Mononuclear cell (primary cell): ENCODE measurements around the gene KCTD2. TPM values are rescaled to one million over a fixed set of nuclear protein-coding genes. Genes with fewer than 3 reads are reported as not detected.
"Not testable (repeated sequence)": the region's sequence is repeated elsewhere in the genome, so short reads cannot be mapped to it uniquely, and the experiment has no call there.

Experiments
- H3K27me3 ChIP-seq: 2 replicates; pipeline ENCODE4 v1.6.0; 2011; ENCODE audit warnings: low read length, control low read depth; ENCODE audit not compliant: insufficient read depth
- H3K4me1 ChIP-seq: 2 replicates; pipeline ENCODE4 v1.5.1; 2011; ENCODE audit warnings: mild to moderate bottlenecking, low read length, control low read depth; ENCODE audit not compliant: insufficient read depth
- H3K4me3 ChIP-seq: 2 replicates; pipeline ENCODE4 v1.5.1; 2011; ENCODE audit warnings: mild to moderate bottlenecking, low read length, moderate library complexity
- H3K9me3 ChIP-seq: 2 replicates; pipeline ENCODE4 v1.5.1; 2011; ENCODE audit warnings: low read depth, mild to moderate bottlenecking, control low read depth, low read length
- total RNA-seq: library from RNA; depleted of rRNA; stranded (reverse); fragments of >200 nt; gene quantifications from one replicate; pipeline ENCODE4 v1.2.3, GENCODE V29; 2012

KCTD2 gene
- total RNA-seq, 1 donor: 18.6 TPM

GRCh38 chr17:75072909-75073308 lies 25.9 kb downstream of the KCTD2 start:
- H3K4me3 ChIP-seq, H3K9me3 ChIP-seq, H3K27me3 ChIP-seq: not testable (repeated sequence)
- peaks cover 25% of the 10 kb centered on the region for H3K4me1 ChIP-seq

- Histone ChIP-seq H3K27me3 (no peaks in the 10 kb centered on the region), H3K4me3 (no peak overlapping the region), H3K4me1 (peaks cover 32% of the 10 kb centered on the region), H3K9me3 (no peaks in the 10 kb centered on the region)
Measured at GRCh38 chr17:75073618-75074047, 26.6 kb downstream of the KCTD2 start.

- Histone ChIP-seq H3K4me3 (no peak overlapping the region), H3K4me1 (peaks cover 32% of the 10 kb centered on the region), H3K9me3 (no peaks in the 10 kb centered on the region), H3K27me3 (no peaks in the 10 kb centered on the region)
Measured at GRCh38 chr17:75074532-75074931, 27.5 kb downstream of the KCTD2 start.

- H3K9me3 ChIP-seq: no peaks in the 10 kb centered on the region
- H3K4me1 ChIP-seq: peaks cover 35% of the 10 kb centered on the region
- no peaks in the 10 kb centered on the region for H3K27me3 ChIP-seq
- H3K4me3 ChIP-seq: no peak overlapping the region
Measured at GRCh38 chr17:75075597-75076336, 28.7 kb downstream of the KCTD2 start.

GRCh38 chr17:75077072-75077495 lies 30.1 kb downstream of the KCTD2 start:
- Histone ChIP-seq H3K4me3 (peak overlapping the region; percentile 4), H3K27me3 (no peaks in the 10 kb centered on the region), H3K4me1 (peaks cover 40% of the 10 kb centered on the region), H3K9me3 (no peaks in the 10 kb centered on the region)

- Histone ChIP-seq H3K27me3 (no peaks in the 10 kb centered on the region), H3K4me3 (peak overlapping the region; percentile 4), H3K4me1 (peaks cover 40% of the 10 kb centered on the region), H3K9me3 (no peaks in the 10 kb centered on the region)
Measured at GRCh38 chr17:75077496-75078283, 30.7 kb downstream of the KCTD2 start.

- Histone ChIP-seq H3K4me3 (no peak overlapping the region), H3K4me1 (peaks cover 40% of the 10 kb centered on the region), H3K9me3 (no peaks in the 10 kb centered on the region), H3K27me3 (no peaks in the 10 kb centered on the region)
Measured at GRCh38 chr17:75078284-75079022, 31.4 kb downstream of the KCTD2 start.

- Histone ChIP-seq H3K4me3 (no peak overlapping the region), H3K4me1 (peaks cover 40% of the 10 kb centered on the region), H3K9me3 (no peaks in the 10 kb centered on the region), H3K27me3 (no peaks in the 10 kb centered on the region)
Measured at GRCh38 chr17:75079023-75079373, 32.0 kb downstream of the KCTD2 start.

GRCh38 chr17:75081611-75082540 lies 34.9 kb downstream of the KCTD2 start:
- Histone ChIP-seq H3K27me3 (no peaks in the 10 kb centered on the region), H3K9me3 (no peaks in the 10 kb centered on the region), H3K4me3 (no peak overlapping the region), H3K4me1 (peaks cover 26% of the 10 kb centered on the region)

- Histone ChIP-seq H3K4me3 (no peak overlapping the region), H3K27me3 (no peaks in the 10 kb centered on the region), H3K4me1 (peaks cover 26% of the 10 kb centered on the region), H3K9me3 (no peaks in the 10 kb centered on the region)
Measured at GRCh38 chr17:75082683-75083082, 35.7 kb downstream of the KCTD2 start.

- Histone ChIP-seq H3K4me1 (peaks cover 29% of the 10 kb centered on the region), H3K27me3 (no peaks in the 10 kb centered on the region), H3K4me3 (no peak overlapping the region), H3K9me3 (no peaks in the 10 kb centered on the region)
Measured at GRCh38 chr17:75084039-75084660, 37.1 kb downstream of the KCTD2 start.

- H3K4me1 ChIP-seq: peaks cover 44% of the 10 kb centered on the region
- no peak overlapping the region for H3K4me3 ChIP-seq
- H3K9me3 ChIP-seq: no peaks in the 10 kb centered on the region
- no peaks in the 10 kb centered on the region for H3K27me3 ChIP-seq
Measured at GRCh38 chr17:75086496-75087181, 39.6 kb downstream of the KCTD2 start.

GRCh38 chr17:75087182-75087557 lies 40.1 kb downstream of the KCTD2 start:
- peaks cover 50% of the 10 kb centered on the region for H3K4me1 ChIP-seq
- peak overlapping the region; percentile 53 for H3K4me3 ChIP-seq
- H3K27me3 ChIP-seq: no peaks in the 10 kb centered on the region
- no peaks in the 10 kb centered on the region for H3K9me3 ChIP-seq
